HG03095 (cell line): ENCODE results near the gene C5orf15.
"Not testable (repeated sequence)": the region's sequence is repeated elsewhere in the genome, so short reads cannot be mapped to it uniquely, and the experiment has no call there.

Experiments used
- ATAC-seq: cut with Tn5 transposase; IDR thresholded peaks from one replicate; pipeline ENCODE4 v1.9.1; 2021; ENCODE audit warnings: moderate library complexity; ENCODE audit not compliant: unreplicated experiment

C5orf15 gene

DNA sequence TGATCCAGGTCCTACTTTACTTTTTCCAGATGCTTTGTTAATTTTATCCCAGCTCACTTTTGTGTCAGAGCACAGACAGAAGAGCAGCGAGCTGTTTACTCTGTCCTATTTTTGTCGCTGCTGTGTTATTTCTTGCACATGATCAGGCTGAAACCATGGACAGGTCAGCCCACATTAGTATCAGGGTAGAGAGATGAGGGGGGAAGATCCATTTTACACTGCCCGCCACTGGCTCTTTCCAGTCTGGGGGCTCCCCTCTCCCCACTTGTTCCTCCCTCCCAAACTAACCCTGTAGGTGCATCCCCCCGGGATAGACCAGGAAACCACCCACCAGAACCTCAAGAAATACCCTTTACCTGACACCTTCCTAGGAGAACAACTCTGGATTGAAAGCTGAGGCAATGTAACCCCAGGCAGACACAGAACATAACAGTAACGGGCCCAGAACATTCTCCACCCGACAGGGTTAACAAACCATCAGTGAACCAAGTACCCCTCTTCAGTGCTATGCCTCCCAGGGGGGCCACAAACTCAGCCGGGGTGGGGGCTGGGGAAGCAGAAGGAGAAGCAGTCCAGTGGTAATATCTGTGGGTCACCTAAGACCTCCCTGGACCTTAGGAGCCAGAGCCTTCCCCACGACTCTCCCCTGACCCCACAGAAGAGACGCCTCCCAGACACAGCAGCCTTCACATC, 26.0 kb upstream of the C5orf15 start:
- ATAC-seq, result no peak

DNA sequence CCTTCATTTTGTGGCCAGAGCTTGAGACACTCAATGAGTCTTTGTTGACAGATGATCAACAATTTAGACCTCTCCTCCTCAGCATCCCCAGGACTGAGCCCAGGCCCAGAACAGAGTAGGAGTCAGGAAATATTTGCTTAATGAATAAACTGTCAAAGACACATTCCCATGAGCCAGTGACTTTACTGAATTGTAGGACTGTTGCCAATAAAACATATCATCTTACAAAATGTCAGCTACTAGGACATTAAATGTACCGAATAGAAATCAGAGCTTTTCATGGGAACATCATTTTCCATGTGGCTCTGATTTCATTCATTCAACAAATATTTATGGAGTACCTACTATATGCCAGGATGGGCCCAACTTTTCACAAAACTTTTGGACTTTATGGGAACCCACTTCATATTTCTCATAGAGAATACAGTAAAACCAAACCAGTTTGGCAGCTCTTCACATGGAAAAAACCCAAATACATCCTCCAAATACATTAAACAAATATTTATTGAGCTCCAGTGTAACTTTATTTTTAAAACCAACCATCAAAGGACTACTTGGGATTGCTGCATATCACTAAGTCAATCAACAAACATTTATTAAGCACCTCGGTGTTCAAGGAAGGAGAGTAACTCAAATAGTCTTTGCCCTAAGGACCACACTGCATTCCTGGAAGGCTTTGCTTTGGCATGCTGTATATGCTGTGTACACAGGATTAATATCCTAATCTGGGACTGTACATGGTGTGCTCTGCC, 24.9 kb upstream of the C5orf15 start:
- no peak for ATAC-seq

DNA sequence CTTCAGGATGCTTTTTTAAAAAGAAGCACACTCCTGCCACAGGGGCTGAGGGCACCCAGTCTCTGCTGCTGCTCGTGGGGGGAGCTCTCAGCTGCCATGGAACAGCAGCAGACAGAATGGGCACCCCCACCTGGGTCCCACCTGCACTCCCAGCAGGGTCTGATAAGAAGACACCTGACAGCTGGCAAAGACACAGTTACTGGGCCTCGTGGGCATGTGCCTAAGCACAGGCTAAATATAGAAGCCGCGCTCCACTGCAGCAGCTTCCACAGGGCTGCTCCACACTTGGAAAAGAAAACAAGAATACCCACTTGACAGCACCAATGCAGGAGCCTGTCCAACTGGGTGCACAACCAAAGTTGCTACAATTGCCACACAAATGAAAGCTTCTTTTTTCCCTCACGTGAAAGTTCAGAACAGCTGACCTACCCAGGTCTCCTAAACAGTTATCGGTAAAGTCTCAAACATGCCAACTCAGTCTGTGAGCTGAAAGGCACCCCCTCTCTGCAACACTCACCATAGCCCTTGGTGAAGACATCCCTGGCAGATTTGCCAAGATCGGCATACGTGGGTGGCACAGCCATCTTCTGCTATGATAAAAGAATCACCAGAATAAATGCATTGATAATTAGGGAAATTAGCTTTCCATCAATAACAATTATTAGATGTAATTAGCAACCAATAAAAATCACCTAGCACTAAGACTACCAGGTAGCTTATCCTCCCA, 24.2 kb upstream of the C5orf15 start:
- ATAC-seq, result no peak

DNA sequence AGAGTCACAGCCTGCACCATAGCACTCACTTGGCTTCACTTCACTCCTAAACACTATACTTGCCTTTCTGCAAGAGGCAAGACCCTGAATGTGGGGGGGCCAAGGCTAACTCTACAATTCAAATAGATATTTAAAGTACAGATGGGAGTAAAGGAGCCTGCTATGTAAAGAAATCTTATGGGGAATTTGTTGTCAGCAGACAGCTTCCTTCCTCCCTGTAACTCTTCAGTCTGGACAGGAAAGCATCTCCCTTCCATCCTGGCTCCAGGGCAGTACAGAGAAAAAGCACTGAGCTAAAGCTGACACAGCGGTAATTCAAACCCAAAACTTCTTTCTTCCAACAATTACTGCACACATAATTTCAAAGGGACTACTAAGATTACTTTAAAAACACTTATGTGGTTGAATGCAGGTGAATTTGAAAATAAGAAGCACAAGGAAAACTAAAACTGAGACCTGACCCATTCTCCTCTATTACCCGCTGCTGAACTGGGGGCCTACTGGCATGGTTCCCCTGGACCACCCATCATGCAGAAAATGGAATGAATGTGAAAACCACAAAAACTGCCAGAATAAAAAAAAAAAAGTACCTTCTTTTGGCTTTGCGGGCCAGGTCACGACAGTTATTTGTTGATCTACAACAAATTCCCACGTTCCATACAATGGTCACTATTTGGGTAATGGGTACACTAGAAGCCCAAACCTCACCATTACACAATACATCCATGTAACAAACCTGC, 22.9 kb upstream of the C5orf15 start:
- no peak for ATAC-seq

DNA sequence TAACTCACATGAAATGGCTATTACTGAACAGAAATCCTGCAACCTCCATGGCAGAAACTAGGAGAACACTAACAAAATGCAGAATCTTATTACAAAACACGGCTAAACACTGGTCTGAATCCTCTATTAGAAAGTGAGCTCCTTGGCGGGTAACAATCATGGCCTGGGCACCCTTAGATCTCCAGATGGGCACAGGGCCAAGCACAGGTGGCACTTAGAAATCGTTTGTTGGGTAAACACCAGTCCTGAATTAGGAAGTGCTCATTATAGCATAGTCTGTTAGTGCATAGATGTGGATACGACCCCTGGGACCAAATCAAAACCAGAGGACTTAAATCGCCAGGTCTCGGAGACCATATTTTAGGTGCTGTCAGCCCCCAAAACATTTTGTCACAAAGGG, 22.0 kb upstream of the C5orf15 start:
- ATAC-seq, result no peak

DNA sequence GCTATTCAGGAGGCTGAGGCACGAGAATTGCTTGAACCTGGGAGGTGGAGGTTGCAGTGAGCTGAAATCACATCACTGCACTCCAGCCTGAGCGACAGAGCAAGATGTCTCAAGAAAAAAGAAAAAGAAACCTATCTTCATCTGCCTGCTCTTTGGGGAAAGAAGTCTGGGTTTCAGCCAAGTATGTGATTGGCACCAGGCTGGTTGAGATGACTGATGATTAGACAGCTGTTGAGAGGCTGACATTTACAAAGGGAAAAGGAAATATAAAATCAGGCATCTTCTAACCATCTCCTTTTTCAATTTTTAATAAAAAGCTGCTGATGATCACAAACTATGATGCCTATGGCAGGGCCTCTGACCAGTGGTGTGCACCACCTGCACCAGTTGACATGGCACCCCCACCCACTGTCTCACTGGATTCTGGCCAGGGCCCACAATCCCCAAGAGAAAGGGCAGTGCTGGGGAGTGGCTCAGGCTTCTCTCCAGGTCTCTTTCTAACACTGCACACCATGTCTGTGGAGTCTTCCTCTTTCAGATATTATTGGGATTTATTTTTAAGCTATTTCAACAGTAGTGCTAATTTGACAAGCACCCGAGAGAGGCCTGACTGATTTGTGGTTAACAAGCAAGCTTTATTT, 17.2 kb upstream of the C5orf15 start:
- ATAC-seq, result no peak

DNA sequence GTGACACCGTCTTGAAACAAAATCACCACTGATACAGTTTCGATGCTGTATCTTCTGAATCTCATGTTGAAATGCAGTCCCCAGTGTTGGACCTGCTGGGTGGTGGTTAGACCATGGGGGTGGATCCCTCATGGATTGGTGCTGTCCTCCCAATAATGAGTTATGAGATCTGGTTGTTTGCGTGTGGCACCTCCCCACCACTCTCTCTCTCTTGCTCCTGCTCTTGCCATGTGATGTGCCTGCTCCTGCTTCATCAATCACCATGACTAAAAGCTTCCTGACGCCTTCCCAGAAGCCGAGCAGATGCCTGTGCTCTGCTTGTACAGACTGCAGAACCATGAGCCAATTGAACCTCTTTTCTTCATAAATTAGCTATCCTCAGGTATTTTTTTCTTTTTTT, 15.2 kb upstream of the C5orf15 start:
- ATAC-seq, result no peak

DNA sequence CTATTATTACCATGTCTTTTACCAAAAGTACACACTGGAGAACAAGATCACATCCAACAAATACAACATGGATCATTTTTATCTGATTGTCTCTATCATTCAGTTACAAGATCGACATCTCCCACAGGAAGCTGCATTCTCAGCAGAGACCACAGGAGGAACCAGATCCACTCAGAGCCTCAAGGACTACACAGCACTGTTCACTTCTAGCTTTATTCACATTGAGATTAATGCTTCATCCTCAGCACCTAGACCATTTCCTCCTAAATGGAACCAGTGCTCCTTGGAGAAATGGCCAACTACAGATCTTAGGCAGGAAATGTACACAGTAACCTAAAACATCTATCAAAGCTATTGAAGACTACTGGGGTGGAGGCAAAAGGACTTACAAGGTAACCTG, 13.3 kb upstream of the C5orf15 start:
- no peak for ATAC-seq

DNA sequence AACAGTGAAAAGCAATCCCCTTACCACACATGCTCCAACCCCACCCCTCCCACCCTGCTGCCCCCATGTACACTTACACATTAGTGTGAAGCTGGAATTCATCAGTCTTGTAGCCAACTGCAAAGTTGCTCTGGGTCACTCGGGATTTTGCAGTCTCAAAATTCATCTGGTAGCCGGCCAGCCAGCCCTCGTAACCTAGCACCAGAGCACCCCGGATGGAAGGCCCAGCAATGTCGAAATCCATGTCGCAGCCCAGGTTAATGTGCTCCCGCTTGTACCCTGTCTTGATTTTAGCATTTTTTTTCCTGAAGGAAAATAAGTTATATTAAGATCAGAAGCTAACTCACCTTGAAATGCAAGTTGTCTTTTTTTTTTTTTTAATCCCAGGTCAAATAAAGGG, 12.2 kb upstream of the C5orf15 start:
- ATAC-seq, result no peak

DNA sequence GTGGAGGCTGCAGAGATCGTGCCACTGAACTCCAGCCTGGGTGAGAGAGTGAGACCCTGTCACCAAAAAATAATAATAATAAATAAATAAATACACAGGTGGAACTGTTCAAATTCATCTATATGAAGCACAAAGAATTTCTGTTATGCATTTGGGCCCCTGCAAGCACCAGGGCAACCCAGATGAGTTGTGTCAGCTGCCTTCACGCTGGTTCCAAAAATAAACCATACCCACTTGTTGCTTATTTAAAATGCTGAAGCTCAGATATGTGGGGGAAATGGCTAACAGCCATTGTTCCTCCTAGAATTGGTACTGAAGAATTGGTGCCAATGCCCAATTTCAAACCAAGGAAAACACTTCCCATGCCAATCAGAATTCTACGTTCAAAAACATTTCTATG, 10.5 kb upstream of the C5orf15 start:
- ATAC-seq, result no peak

DNA sequence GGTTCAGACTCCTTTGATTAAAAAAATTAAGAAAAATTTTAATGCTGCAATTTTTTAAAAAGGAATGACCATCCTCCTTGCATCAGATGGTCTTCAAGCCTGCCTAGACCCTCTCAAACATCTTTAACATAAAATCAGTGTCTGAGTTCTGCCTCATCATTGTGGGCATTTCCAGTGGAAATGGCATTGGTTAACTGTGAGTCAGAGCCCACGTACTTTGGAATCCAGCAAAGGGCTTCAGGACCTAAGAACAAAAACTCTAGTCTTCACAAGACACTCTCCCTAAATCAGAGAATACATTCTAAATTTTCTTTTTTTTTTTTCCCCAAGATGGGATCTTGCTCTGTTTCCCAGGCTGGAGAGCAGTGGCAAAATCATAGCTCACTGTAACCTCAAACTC, 9.4 kb upstream of the C5orf15 start:
- no peak for ATAC-seq

DNA sequence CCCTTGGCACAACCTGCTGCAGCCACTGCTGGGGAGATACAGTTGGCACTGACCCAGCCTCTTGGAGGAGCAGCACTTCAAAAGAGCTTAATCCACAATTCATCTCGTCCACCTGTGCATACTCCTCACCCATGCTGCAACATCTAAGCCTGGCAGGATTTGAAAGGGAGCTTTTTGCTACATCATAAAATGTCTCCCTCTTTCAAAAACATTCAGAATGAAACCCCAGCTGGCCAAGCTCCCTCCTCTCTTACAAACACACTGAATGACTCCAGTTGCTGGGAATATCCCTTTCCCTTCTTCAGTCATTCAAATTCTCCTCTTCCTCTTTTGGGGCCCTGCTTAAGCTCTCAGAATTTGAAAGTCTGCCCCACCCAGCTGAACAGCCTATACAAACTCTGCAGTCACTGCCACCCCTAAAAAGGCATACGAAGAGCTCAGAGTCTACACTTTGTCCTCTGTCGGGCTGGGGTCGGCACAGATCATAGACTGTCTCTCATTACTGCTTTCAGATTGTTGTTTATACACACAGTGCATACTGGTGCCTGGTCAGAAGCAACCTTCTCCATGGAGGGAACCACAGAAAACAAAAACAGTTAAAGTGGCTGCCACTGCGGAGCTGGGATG, 8.8 kb upstream of the C5orf15 start:
- ATAC-seq, result no peak

DNA sequence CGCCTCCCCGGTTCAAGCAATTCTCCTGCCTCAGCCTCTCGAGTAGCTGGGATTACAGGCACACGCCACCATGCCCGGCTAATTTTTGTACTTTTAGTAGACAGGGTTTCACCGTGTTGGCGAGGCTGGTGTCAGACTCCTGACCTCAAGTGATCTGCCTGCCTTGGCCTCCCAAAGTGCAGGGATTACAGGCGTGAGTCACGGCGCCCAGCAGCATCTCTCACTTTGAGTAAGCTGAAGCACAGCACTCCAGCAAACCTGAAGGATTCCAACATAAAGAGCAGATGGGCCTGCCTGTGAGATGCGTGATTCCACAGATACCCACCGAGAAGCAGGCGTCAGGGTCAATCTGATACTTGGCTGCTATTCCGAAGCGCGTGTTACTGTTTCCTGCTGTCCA, 7.1 kb upstream of the C5orf15 start:
- not testable (repeated sequence) for ATAC-seq

DNA sequence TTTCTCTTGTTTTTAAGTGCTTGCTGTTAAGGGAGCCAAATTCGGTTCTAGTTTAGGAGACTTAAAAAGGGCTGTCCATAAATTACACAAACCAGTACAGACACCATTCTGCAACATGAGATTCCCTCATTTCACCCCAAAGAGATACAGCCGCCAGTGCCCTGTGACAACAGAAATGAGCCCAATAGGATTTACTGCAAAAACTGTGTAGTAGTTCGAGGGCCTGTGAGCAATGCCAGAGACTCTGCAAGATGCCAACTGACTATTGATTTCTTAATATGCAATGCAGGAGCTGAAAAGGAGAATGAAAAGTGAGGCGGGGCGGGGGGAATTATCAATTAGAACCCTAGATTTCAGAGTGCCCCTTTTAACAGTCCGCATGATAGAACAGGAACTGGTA, 5.7 kb upstream of the C5orf15 start:
- no peak for ATAC-seq

DNA sequence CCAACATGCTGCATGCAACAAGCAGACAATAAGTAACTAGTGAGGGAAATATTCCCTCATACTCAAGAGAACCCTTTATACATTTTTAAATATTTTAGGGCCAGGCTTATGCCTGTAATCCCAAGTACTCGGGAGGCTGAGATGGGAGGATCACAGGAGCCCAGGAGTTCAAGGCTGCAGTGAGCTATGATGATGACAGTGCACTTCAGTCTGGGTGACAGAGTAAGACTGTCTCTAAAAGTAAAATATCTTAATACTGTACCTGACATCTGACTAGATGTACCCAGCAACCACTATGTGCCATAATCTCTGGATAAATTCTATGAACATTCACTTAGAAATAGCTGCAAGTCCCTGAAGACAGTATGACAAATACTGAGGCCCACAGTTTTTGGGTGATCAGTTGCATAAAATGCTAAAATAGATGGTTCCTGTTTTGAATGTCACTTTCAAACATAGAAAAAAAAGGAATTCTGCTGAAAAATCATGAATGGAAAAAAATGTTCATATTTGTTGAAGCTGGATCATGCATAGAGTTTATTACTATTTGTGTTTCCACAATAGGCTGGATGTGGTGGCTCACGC, 2.0 kb upstream of the C5orf15 start:
- ATAC-seq, result no peak

DNA sequence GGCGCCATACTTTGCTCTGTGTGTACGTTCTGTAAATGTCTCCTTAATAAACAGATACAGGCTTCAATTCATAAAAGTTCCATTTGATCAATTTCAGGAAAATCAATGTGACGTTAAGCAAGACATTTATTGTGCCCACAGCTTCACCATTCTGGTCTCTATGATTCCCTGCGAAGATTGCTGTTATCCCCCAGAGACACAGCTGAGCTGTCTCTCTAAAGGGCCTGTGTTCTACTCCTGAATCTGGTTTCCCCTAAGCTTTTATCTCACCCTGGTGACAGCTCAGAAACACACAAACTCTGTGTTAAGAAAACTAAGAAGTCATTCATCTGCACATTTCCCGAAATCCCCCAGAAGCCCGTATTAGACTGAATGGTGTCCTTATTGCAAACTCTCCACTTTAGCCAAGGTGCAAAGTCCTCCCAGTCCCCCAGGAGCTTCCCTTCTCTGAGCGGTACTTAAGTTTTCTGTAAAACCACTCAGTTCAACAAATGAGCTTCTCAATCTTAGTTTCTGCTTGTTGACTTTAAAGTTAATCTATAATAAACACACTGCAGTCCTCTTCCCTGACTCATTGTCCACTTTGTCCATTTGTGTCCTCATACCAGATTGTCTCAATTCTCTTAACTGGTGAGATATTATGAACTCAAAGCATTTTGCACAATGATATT, 1.4 kb upstream of the C5orf15 start:
- ATAC-seq, result no peak

DNA sequence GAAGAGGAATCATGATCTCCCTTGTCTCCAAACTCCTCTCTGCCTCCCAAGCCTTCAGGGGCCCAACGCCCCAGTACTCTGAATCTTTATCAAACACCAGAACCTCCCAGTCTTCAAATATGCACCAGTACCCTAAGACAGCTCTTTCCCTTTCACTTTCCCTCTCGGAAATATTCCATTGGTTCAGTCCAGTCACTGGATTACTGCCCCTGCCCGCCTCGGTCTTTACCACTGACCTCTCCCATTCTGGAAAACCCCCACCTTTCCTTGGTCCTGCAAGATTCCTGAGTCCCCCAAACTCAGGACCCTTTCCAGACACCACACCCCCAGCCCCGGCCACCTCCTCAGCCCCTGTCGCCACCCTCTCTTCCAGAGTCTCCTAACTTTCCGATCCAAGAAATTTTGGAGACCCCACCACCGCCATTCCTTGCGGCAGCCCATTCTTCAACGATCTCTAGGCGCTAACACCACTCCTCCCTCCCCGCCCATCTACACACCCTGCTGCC, 674 bp downstream of the C5orf15 start:
- no peak for ATAC-seq

DNA sequence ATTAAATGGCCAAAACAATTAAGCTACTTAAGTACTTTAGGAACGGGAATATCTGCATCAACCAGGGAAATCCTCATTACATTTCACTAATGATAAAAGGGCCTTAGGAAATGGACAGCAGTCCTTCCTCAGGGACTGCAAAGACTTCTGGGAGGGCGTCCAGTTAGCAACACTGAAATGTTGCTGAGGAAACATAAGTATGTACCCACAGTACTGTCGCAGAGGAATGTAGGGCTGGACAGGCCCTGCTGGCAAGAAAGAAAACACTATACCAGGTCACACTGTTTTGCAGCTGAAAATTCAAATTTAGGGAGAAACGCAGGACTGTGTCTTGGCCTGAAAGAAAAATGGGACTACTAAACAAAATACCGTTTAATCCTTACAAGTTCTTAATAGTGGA, 1.3 kb downstream of the C5orf15 start:
- ATAC-seq, result no peak

DNA sequence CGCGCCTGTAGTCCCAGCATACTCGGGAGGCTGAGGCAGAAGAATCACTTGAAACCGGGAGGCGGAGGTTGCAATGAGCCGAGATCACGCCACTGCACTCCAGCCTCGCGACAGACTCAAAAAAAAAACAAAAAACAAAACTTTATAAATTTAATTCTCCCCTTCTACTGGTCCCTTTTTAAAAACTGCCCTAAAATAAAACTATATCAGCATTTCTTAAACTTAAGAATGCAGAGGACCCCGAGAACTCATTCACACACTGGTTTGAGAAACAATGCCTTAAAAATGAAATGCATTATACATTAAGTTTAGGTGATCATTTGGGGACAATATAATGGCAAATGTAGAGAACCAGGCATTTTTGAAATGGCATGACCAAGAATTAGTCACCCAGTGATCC, 2.3 kb downstream of the C5orf15 start:
- ATAC-seq, result no peak
